Testis (tissue), 3 donors: ENCODE measurements around the gene CERKL. TPM values are rescaled to one million over a fixed set of nuclear protein-coding genes. Genes with fewer than 3 reads are reported as not detected.

Experiments
- DNase-seq: peaks from one replicate; pipeline ENCODE4 v3.0.0-alpha.2; 2019
- H3K27ac ChIP-seq, 2 donors: fragments of 200-600 bp; sonication (generic); one replicate each; pipeline ENCODE4 v1.5.1; 2019
- H3K27me3 ChIP-seq: fragments of 200-600 bp; sonication (generic); one replicate; pipeline ENCODE4 v1.5.1; 2019
- H3K36me3 ChIP-seq: fragments of 200-600 bp; sonication (generic); one replicate; pipeline ENCODE4 v1.5.1; 2017; ENCODE audit warnings: low read depth; ENCODE audit errors: missing control alignments
- H3K4me1 ChIP-seq: fragments of 200-600 bp; sonication (generic); one replicate; pipeline ENCODE4 v1.5.1; 2019
- H3K4me3 ChIP-seq, 2 donors: fragments of 200-600 bp; sonication (generic); one replicate each; pipeline ENCODE4 v1.5.1; 2017 to 2019
- H3K9me3 ChIP-seq: fragments of 200-600 bp; sonication (generic); one replicate; pipeline ENCODE4 v1.5.1; 2017
- CTCF ChIP-seq, 3 experiments: fragments of 450-650 bp in 2 of 3; fragments of 200-600 bp in 1 of 3; sonication (generic) in 1 of 3; IDR thresholded peaks; one replicate each; pipeline ENCODE4 v1.5.1; 2016 to 2019; ENCODE audit warnings: antibody characterized with exemption in 3 of 3, mild to moderate bottlenecking in 2 of 3, moderate library complexity in 1 of 3
- POLR2A ChIP-seq: fragments of 450-650 bp; IDR thresholded peaks from one replicate; pipeline ENCODE4 v1.6.1; 2017; ENCODE audit warnings: antibody characterized with exemption, mild to moderate bottlenecking, moderate library complexity
- WGBS, 2 donors: methylation state at CpG; one replicate each; pipeline ENCODE4 v1.1.5; 2018; 5-methylcytosine and 5-hydroxymethylcytosine counted together
- intact Hi-C: fragments of 100-400 bp; cut with DNase I; formaldehyde crosslinking; loops from one replicate; pipeline ENCODE4 v1.15.1; 2023; ENCODE audit warnings: low total_unique reads
- polyA plus RNA-seq: library from polyadenylated mRNA; stranded (reverse); fragments of 350-450 nt; fragmentation: Illumina TruSeq; extraction: RNeasy Lipid Tissue Mini Kit (QIAGEN cat#74804); gene quantifications from one replicate; pipeline ENCODE4 v1.2.3, GENCODE V29; 2014; ENCODE audit warnings: low read depth, low replicate concordance; ENCODE audit not compliant: insufficient read depth
- total RNA-seq, 2 donors: library from RNA; depleted of rRNA; stranded (reverse); fragments of >200 nt; gene quantifications; one replicate each; pipeline ENCODE4 v1.2.3, GENCODE V29; 2016

The CERKL gene
- total and polyA plus RNA-seq, 3 donors from 2014 or later: 0.62 to 2.2 (median 2.1) TPM

GRCh38 chr2:181515719-181516118, 141.2 kb downstream of the CERKL start:
- DNase-seq: no peak
- 42 to 60% methylated on average over 3 of the region's 3 CpGs for whole genome bisulfite sequencing, 2 donors

GRCh38 chr2:181500201-181500600, 156.7 kb downstream of the CERKL start:
- Histone ChIP-seq H3K27me3 (no peaks in the 10 kb centered on the region), H3K9me3 (no peaks in the 10 kb centered on the region), H3K4me1 (no peaks in the 10 kb centered on the region), H3K36me3 (no peaks in the 10 kb centered on the region), H3K27ac (no peak overlapping the region), H3K4me3 (no peak overlapping the region)
- DNase-seq: no peak
- TF ChIP-seq POLR2A (no peak), CTCF (IDR thresholded peaks at IDR 0.05) (no peak)
- 81 to 82% methylated on average over 4 of the region's 4 CpGs for WGBS, 2 donors
- intact Hi-C loops: no loop called here

More at GRCh38 chr2:181515719-181516118, 141.2 kb downstream of the CERKL start:
- Histone ChIP-seq H3K9me3 (no peaks in the 10 kb centered on the region), H3K27me3 (no peaks in the 10 kb centered on the region), H3K4me1 (no peaks in the 10 kb centered on the region), H3K27ac (no peak overlapping the region), H3K36me3 (no peaks in the 10 kb centered on the region), H3K4me3 (no peak overlapping the region)
- no peak for TF ChIP-seq CTCF (IDR thresholded peaks at IDR 0.05)
- TF ChIP-seq POLR2A: no peak
- intact Hi-C loops: no loop called here

DNA sequence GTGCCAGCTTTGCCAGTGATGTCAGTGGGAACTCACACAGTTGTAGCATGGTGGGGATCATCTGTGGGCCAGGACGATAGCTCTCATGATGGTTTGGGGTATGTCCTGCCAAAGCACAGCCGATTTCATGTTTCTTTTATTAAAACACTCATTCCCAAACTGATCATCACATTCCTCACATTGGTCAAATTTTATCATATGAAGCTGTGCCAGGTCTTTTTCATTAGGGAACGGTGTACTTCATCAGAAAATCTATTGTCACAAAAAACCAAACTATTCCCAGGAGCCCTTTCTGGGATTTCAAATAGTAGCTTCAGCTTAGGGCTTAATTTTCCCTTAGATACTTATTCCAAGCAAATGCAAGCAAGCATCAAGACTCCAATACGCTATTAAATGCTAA, 157.7 kb downstream of the CERKL start:
- no peak overlapping the region for H3K27ac ChIP-seq
- no peaks in the 10 kb centered on the region for H3K27me3 ChIP-seq
- no peak for DNase-seq
- no peaks in the 10 kb centered on the region for H3K9me3 ChIP-seq
- H3K4me3 ChIP-seq: no peak overlapping the region
- H3K36me3 ChIP-seq: no peaks in the 10 kb centered on the region
- intact Hi-C loops: no loop called here
- no peaks in the 10 kb centered on the region for H3K4me1 ChIP-seq
- TF ChIP-seq POLR2A (no peak), CTCF (IDR thresholded peaks at IDR 0.05) (no peak)
- 91 to 94% methylated on average over 4 of the region's 4 CpGs for WGBS, 2 donors

Other genes starting within 250 kb of the CERKL start
- 1 to 10 TPM; 1.6 to 3.8 TPM for gene ITGA4, start 199.7 kb downstream of the CERKL start, total RNA-seq
- gene ITGA4, start 199.7 kb downstream of the CERKL start, polyA plus RNA-seq: 1.7 TPM
- under 1 TPM; 0.19 to 0.55 TPM for gene NEUROD1, start 23.4 kb upstream of the CERKL start, total RNA-seq
- 0.62 TPM for gene NEUROD1, start 23.4 kb upstream of the CERKL start, polyA plus RNA-seq
- 100 to 1,000 TPM; 179 to 190 TPM for gene ITPRID2, start 234.6 kb upstream of the CERKL start, total RNA-seq
- gene ITPRID2, start 234.6 kb upstream of the CERKL start, polyA plus RNA-seq: 93.3 TPM